ENCODE results near the gene TCERG1L.
"Not testable (repeated sequence)": the region's sequence is repeated elsewhere in the genome, so short reads cannot be mapped to it uniquely, and the experiment has no call there.

The TCERG1L gene

GRCh38 chr10:131237991-131238651 is 73.4 kb downstream of the TCERG1L start:
- H3K4me1 ChIP-seq (ENCODE audit: insufficient read depth, low read length, poor library complexity, severe bottlenecking) = no peaks in the 10 kb centered on the region
- TF ChIP-seq, protein P1, sequence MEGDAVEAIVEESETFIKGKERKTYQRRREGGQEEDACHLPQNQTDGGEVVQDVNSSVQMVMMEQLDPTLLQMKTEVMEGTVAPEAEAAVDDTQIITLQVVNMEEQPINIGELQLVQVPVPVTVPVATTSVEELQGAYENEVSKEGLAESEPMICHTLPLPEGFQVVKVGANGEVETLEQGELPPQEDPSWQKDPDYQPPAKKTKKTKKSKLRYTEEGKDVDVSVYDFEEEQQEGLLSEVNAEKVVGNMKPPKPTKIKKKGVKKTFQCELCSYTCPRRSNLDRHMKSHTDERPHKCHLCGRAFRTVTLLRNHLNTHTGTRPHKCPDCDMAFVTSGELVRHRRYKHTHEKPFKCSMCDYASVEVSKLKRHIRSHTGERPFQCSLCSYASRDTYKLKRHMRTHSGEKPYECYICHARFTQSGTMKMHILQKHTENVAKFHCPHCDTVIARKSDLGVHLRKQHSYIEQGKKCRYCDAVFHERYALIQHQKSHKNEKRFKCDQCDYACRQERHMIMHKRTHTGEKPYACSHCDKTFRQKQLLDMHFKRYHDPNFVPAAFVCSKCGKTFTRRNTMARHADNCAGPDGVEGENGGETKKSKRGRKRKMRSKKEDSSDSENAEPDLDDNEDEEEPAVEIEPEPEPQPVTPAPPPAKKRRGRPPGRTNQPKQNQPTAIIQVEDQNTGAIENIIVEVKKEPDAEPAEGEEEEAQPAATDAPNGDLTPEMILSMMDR (conservative IDR thresholded peaks at IDR 0.05; ENCODE audit: low read length) = no peak
- no peak for TF ChIP-seq EZH2phosphoT487 (IDR thresholded peaks at IDR 0.05; ENCODE audit: borderline replicate concordance)
- no peak overlapping the region for H2AFZ ChIP-seq (ENCODE audit: low read length)
- no peak overlapping the region for H3K4me2 ChIP-seq (ENCODE audit: low read depth, low read length, poor library complexity, severe bottlenecking)
- no peaks in the 10 kb centered on the region for H4K20me1 ChIP-seq (ENCODE audit: insufficient read depth, low read length, poor library complexity, severe bottlenecking)
- no peaks in the 10 kb centered on the region for H3K9me2 ChIP-seq (replicated peaks; ENCODE audit: low read depth, low read length)
- peaks cover 12% of the 10 kb centered on the region; the same call in 1 of the 2 replicates for H3K9me3 ChIP-seq (ENCODE audit: insufficient read depth, low read depth, low read length)
- H3K4me3 ChIP-seq (ENCODE audit: low read length, poor library complexity, severe bottlenecking) = no peak overlapping the region
- no peaks in the 10 kb centered on the region for H3K79me2 ChIP-seq (ENCODE audit: insufficient read depth, low read length)
- H3K9ac ChIP-seq (ENCODE audit: low read depth, low read length, poor library complexity, severe bottlenecking) = no peak overlapping the region
- H3K27me3 ChIP-seq (ENCODE audit: insufficient read depth, low read length, poor library complexity, severe bottlenecking) = no peaks in the 10 kb centered on the region
- no peaks in the 10 kb centered on the region for H3F3A ChIP-seq (ENCODE audit: low read depth)
- no peaks in the 10 kb centered on the region for H3K36me3 ChIP-seq (ENCODE audit: insufficient read depth, low read length)

GRCh38 chr10:131234606-131235005 is 76.9 kb downstream of the TCERG1L start:
- not testable (repeated sequence) for H4K20me1 ChIP-seq (ENCODE audit: insufficient read depth, low read length, poor library complexity, severe bottlenecking); H3K79me2 ChIP-seq (ENCODE audit: insufficient read depth, low read length); H3K9ac ChIP-seq (ENCODE audit: low read depth, low read length, poor library complexity, severe bottlenecking); H3K4me3 ChIP-seq (ENCODE audit: low read length, poor library complexity, severe bottlenecking); H2AFZ ChIP-seq (ENCODE audit: low read length); H3K4me1 ChIP-seq (ENCODE audit: insufficient read depth, low read length, poor library complexity, severe bottlenecking); H3K4me2 ChIP-seq (ENCODE audit: low read depth, low read length, poor library complexity, severe bottlenecking); H3K36me3 ChIP-seq (ENCODE audit: insufficient read depth, low read length); H3F3A ChIP-seq (ENCODE audit: low read depth); H3K9me2 ChIP-seq (replicated peaks; ENCODE audit: low read depth, low read length); H3K27me3 ChIP-seq (ENCODE audit: insufficient read depth, low read length, poor library complexity, severe bottlenecking)
- H3K9me3 ChIP-seq (ENCODE audit: insufficient read depth, low read depth, low read length) = peaks cover 20% of the 10 kb centered on the region; the same call in 1 of the 2 replicates

- no peak overlapping the region for H3K4me2 ChIP-seq (ENCODE audit: low read depth, low read length, poor library complexity, severe bottlenecking)
- no peaks in the 10 kb centered on the region for H3K79me2 ChIP-seq (ENCODE audit: insufficient read depth, low read length)
- no peaks in the 10 kb centered on the region for H3F3A ChIP-seq (ENCODE audit: low read depth)
- no peak overlapping the region for H3K4me3 ChIP-seq (ENCODE audit: low read length, poor library complexity, severe bottlenecking)
- no peaks in the 10 kb centered on the region for H3K4me1 ChIP-seq (ENCODE audit: insufficient read depth, low read length, poor library complexity, severe bottlenecking)
- H3K27me3 ChIP-seq (ENCODE audit: insufficient read depth, low read length, poor library complexity, severe bottlenecking) = no peaks in the 10 kb centered on the region
- TF ChIP-seq, protein P1 (conservative IDR thresholded peaks at IDR 0.05; ENCODE audit: low read length) = no peak
- TF ChIP-seq EZH2phosphoT487 (IDR thresholded peaks at IDR 0.05; ENCODE audit: borderline replicate concordance) = no peak
- H3K9me2 ChIP-seq (replicated peaks; ENCODE audit: low read depth, low read length) = no peaks in the 10 kb centered on the region
- no peaks in the 10 kb centered on the region for H3K36me3 ChIP-seq (ENCODE audit: insufficient read depth, low read length)
- peaks cover 12% of the 10 kb centered on the region; the same call in 1 of the 2 replicates for H3K9me3 ChIP-seq (ENCODE audit: insufficient read depth, low read depth, low read length)
- H4K20me1 ChIP-seq (ENCODE audit: insufficient read depth, low read length, poor library complexity, severe bottlenecking) = no peaks in the 10 kb centered on the region
- H3K9ac ChIP-seq (ENCODE audit: low read depth, low read length, poor library complexity, severe bottlenecking) = no peak overlapping the region
- H2AFZ ChIP-seq (ENCODE audit: low read length) = no peak overlapping the region
Measured at GRCh38 chr10:131233611-131234258, 77.8 kb downstream of the TCERG1L start.
